Breast epithelium (tissue), 3 donors: ENCODE data around the gene MDN1.

Experiments used
- CTCF ChIP-seq, 3 donors: fragments of 450-650 bp; IDR thresholded peaks; one replicate each; pipeline ENCODE4 v1.5.1; 2016 to 2017; ENCODE audit warnings: antibody characterized with exemption in 3 of 3, mild to moderate bottlenecking in 3 of 3, moderate library complexity in 3 of 3
- POLR2A ChIP-seq: fragments of 450-650 bp; IDR thresholded peaks from one replicate; pipeline ENCODE4 v1.6.1; 2016; ENCODE audit warnings: antibody characterized with exemption, mild to moderate bottlenecking, moderate library complexity
- POLR2AphosphoS5 ChIP-seq, 3 donors: sonication (generic); formaldehyde crosslinking; IDR thresholded peaks; one replicate each; pipeline ENCODE4 v1.6.1; 2017; ENCODE audit warnings: antibody characterized with exemption in 3 of 3

GRCh38 chr6:89750338-89750737, 69.3 kb downstream of the MDN1 start:
- TF ChIP-seq POLR2A = no peak
- no peak for TF ChIP-seq CTCF (IDR thresholded peaks at IDR 0.05)
- TF ChIP-seq POLR2AphosphoS5 (IDR thresholded peaks at IDR 0.05) = no peak
